Measurements from ENCODE around the gene CERS4.
"Not testable (repeated sequence)": the region's sequence is repeated elsewhere in the genome, so short reads cannot be mapped to it uniquely, and the experiment has no call there.

Gene CERS4

GRCh38 chr19:8208922-8209461 is at the start of gene CERS4:
Gene CERS4 (plus strand): TSS chr19:8209370. CDS start chr19:8251077, 41,707 bp downstream.
- peak; percentile 86 for DNase-seq

GRCh38 chr19:8161135-8161646 is 48.0 kb upstream of the CERS4 start:
- DNase-seq = no peak

GRCh38 chr19:8163759-8164158 is 45.4 kb upstream of the CERS4 start:
- DNase-seq = no peak

GRCh38 chr19:8167985-8168384 is 41.2 kb upstream of the CERS4 start:
- DNase-seq = no peak

- no peak for DNase-seq
Measured at GRCh38 chr19:8168537-8168936, 40.6 kb upstream of the CERS4 start.

GRCh38 chr19:8174706-8175105 is 34.5 kb upstream of the CERS4 start:
- no peak for DNase-seq

GRCh38 chr19:8180018-8180417 is 29.2 kb upstream of the CERS4 start:
- no peak for DNase-seq

GRCh38 chr19:8184274-8184673 is 24.9 kb upstream of the CERS4 start:
- DNase-seq = no peak

- no peak for DNase-seq
Measured at GRCh38 chr19:8185343-8186068, 23.7 kb upstream of the CERS4 start.

- no peak for DNase-seq
Measured at GRCh38 chr19:8192221-8192820, 16.8 kb upstream of the CERS4 start.

- peak; percentile 66 for DNase-seq
Measured at GRCh38 chr19:8194528-8195267, 14.5 kb upstream of the CERS4 start.

- DNase-seq = no peak
Measured at GRCh38 chr19:8196271-8196927, 12.8 kb upstream of the CERS4 start.

GRCh38 chr19:8203288-8204120 is 5.7 kb upstream of the CERS4 start:
- not testable (repeated sequence) for DNase-seq

GRCh38 chr19:8204961-8205360 is 4.2 kb upstream of the CERS4 start:
- no peak for DNase-seq

- no peak for DNase-seq
Measured at GRCh38 chr19:8206147-8207087, 2.8 kb upstream of the CERS4 start.

- not testable (repeated sequence) for DNase-seq
Measured at GRCh38 chr19:8207326-8207725, 1.8 kb upstream of the CERS4 start.

- DNase-seq = no peak
Measured at GRCh38 chr19:8208119-8208921, 850 bp upstream of the CERS4 start.

- peak; percentile 88 for DNase-seq
Measured at GRCh38 chr19:8209462-8210378, 550 bp downstream of the CERS4 start.
